Aorta (tissue), 5 donors: Measurements from ENCODE around the gene PLBD2. TPM values are rescaled to one million over a fixed set of nuclear protein-coding genes. Genes with fewer than 3 reads are reported as not detected.

Experiments
- ATAC-seq: fragments of 200-7000 bp; cut with Tn5 transposase; one replicate; pipeline ENCODE4 v1.9.1; 2022; ENCODE audit warnings: moderate library complexity; ENCODE audit not compliant: low FRiP score
- DNase-seq, 2 donors: peaks; one replicate each; pipeline ENCODE4 v3.0.0-alpha.2; 2020
- H3K27ac ChIP-seq, 2 donors: one replicate each; pipeline ENCODE4 v1.5.1; 2013; ENCODE audit warnings: low read length in 2 of 2, mild to moderate bottlenecking in 2 of 2, moderate library complexity in 2 of 2, control low read depth in 1 of 2, inconsistent platforms in 1 of 2, low read depth in 1 of 2
- H3K27me3 ChIP-seq, 2 donors: one replicate each; pipeline ENCODE4 v1.6.1; 2013; ENCODE audit warnings: control low read depth in 1 of 2, low read length in 1 of 2, mild to moderate bottlenecking in 1 of 2, moderate library complexity in 1 of 2; ENCODE audit not compliant: insufficient read depth in 2 of 2, control insufficient read depth in 1 of 2
- H3K36me3 ChIP-seq, 2 donors: one replicate each; pipeline ENCODE4 v1.6.1; 2013; ENCODE audit warnings: control low read depth in 1 of 2, low read length in 1 of 2, mild to moderate bottlenecking in 1 of 2; ENCODE audit not compliant: insufficient read depth in 2 of 2, control insufficient read depth in 1 of 2
- H3K4me1 ChIP-seq, 2 donors: one replicate each; pipeline ENCODE4 v1.6.1; 2013; ENCODE audit warnings: low read length in 2 of 2, control low read depth in 1 of 2, mild to moderate bottlenecking in 1 of 2, moderate library complexity in 1 of 2; ENCODE audit not compliant: insufficient read depth in 2 of 2, control insufficient read depth in 1 of 2
- H3K4me3 ChIP-seq, 2 donors: one replicate each; pipeline ENCODE4 v1.5.1; 2013; ENCODE audit warnings: low read length in 2 of 2, control low read depth in 1 of 2, mild to moderate bottlenecking in 1 of 2
- H3K9me3 ChIP-seq: one replicate; pipeline ENCODE4 v1.6.1; 2013; ENCODE audit warnings: mild to moderate bottlenecking, low read length; ENCODE audit not compliant: control insufficient read depth
- WGBS, 2 donors: extraction: QIAGEN DNeasy Blood & Tissue Kit; methylation state at CpG; one replicate each; pipeline ENCODE4 v1.1.7; 2013; 5-methylcytosine and 5-hydroxymethylcytosine counted together
- intact Hi-C, 2 donors: fragments of 100-400 bp; cut with DNase I; formaldehyde crosslinking; loops; one replicate each; pipeline versions ENCODE4 v1.14.2 to v1.15.0; 2022
- long read RNA-seq, 2 donors: library from polyadenylated mRNA; unstranded; transcript quantifications; one replicate each; pipeline ENCODE4 v2.0.0, GENCODE V29; 2020 to 2021
- polyA plus RNA-seq, 2 donors: library from polyadenylated mRNA; stranded (reverse); fragments of 200-250 nt; gene quantifications; one replicate each; pipeline ENCODE4 v1.2.3, GENCODE V29; 2013
- total RNA-seq, 2 donors: library from RNA; stranded (reverse); fragmentation: NEBNext Ultra II Directional; extraction: Animal tissue kit (Norgen Biotek cat#: 25700); gene quantifications; one replicate each; pipeline ENCODE4 v1.2.1, GENCODE V29; 2021
- donor health status: healthy with polysubstance abuse.
- donor health status: Bipolar disorder and iron deficiency.
- donor health status: DM: no; HTN: no; CAD: no.
- donor health status: DM: no; HTN: no; CAD: no.
- donor health status: DM: yes; HTN: yes; CAD: no.

Gene PLBD2, protein sequence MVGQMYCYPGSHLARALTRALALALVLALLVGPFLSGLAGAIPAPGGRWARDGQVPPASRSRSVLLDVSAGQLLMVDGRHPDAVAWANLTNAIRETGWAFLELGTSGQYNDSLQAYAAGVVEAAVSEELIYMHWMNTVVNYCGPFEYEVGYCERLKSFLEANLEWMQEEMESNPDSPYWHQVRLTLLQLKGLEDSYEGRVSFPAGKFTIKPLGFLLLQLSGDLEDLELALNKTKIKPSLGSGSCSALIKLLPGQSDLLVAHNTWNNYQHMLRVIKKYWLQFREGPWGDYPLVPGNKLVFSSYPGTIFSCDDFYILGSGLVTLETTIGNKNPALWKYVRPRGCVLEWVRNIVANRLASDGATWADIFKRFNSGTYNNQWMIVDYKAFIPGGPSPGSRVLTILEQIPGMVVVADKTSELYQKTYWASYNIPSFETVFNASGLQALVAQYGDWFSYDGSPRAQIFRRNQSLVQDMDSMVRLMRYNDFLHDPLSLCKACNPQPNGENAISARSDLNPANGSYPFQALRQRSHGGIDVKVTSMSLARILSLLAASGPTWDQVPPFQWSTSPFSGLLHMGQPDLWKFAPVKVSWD
- 10 to 100 TPM; 60.6 to 76.1 TPM for total RNA-seq
- polyA plus RNA-seq: 10 to 100 TPM; 11.6 to 31.7 TPM
- long read RNA-seq, donor 1, full-length matches to known transcripts: 28 of 40 reads
- long read RNA-seq, donor 1, partial matches to known transcripts: 6 of 40 reads
- long read RNA-seq, donor 1, other reads (novel, unspliced or antisense): 6 of 40 reads
- long read RNA-seq, donor 2, full-length matches to known transcripts: 9 of 19 reads
- long read RNA-seq, donor 2, partial matches to known transcripts: 1 of 19 reads
- long read RNA-seq, donor 2, other reads (novel, unspliced or antisense): 9 of 19 reads

DNA sequence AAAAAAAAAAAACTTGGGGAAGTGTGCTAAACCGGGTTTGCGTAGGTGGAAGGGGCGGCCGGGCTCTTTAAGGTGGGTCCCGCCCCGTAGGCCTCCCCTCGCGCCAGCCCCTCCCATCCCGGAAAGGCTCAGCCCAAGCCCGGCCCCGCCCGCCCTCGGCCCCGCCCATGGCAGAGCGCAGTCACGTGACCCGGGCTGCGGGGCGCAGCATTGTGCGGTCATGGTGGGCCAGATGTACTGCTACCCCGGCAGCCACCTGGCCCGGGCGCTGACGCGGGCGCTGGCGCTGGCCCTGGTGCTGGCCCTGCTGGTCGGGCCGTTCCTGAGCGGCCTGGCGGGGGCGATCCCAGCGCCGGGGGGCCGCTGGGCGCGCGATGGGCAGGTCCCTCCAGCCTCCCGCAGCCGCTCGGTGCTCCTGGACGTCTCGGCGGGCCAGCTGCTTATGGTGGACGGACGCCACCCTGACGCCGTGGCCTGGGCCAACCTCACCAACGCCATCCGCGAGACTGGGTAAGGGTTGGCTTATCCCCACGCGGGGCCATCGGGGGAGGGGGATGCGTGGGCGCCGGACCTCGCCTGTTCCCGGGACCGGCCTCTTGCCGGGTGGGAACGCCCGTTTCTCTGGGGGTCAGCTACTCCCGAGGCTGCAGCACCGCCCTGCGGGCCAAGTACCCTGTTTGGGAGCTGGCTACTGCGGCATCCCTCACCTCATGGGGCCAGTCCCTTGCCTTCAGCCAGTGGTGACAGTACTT lies at the start of gene PLBD2:
TSS of gene PLBD2 (plus strand) at position 207 of the 752 bp plus-strand sequence. CDS start at position 221, 14 bp downstream.
- intact Hi-C loops: loop anchor here (2.0 to 5.0 kb wide), 2 partner anchors 24 to 161 kb away; partner anchors contain the start of gene SLC8B1 (in 1 of the 2)
- H3K27ac ChIP-seq: peak within 1 kb of the TSS; percentile 3 to 75
- peak; percentile 97 for ATAC-seq
- no peaks in the 10 kb centered on the region for H3K4me1 ChIP-seq
- 0% methylated on average over 58 to 67 of the region's 67 CpGs for WGBS, 2 donors
- no peaks in the 10 kb centered on the region for H3K36me3 ChIP-seq
- H3K9me3 ChIP-seq: no peaks in the 10 kb centered on the region
- peak within 1 kb of the TSS; percentile 28 to 90 for H3K4me3 ChIP-seq
- no peaks in the 10 kb centered on the region for H3K27me3 ChIP-seq
- DNase-seq: peak; percentile 97 to 98

- 95 to 99% methylated on average over 1 of the region's 1 CpG for WGBS, 2 donors
- Histone ChIP-seq H3K27me3 (no peaks in the 10 kb centered on the region), H3K36me3 (peaks cover 0 to 13% of the 10 kb centered on the region in 2 donors), H3K4me1 (no peaks in the 10 kb centered on the region), H3K4me3 (no peak overlapping the region), H3K27ac (no peak overlapping the region), H3K9me3 (no peaks in the 10 kb centered on the region)
- intact Hi-C loops: loop anchor here (5.0 to 10.0 kb wide), 2 partner anchors 112 to 114 kb away; partner anchors contain the start of gene SDSL (in 2 of the 2)
- DNase-seq (no peak), ATAC-seq (no peak)
Observed at GRCh38 chr12:113310489-113310888, 47.9 kb upstream of the PLBD2 start.

DNA sequence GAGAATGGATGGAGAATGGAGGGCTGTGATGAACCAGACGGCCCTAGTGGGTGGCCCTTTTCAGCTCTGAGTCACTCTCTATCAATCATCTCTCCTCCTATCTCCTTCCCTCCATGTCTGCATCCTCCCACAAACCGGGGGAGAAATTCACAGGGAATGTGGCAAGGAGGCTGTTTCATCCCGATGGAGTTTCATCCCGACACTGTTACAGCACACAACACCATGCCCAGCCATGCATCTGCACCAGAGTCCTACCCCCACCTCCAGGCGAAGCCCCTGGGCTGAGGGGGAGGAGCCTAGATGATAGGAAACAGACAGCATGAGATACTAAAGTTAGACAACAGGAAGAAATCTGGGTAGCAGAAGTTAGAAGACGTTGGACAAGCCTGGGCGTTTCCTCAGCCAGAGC lies 44.3 kb upstream of the PLBD2 start:
- H3K27ac ChIP-seq: no peak overlapping the region
- no peak overlapping the region for H3K4me3 ChIP-seq
- WGBS, 2 donors: 73 to 78% methylated on average over 7 of the region's 7 CpGs

GRCh38 chr12:113315358-113315757 lies 43.0 kb upstream of the PLBD2 start:
- no peak overlapping the region for H3K4me3 ChIP-seq
- H3K36me3 ChIP-seq: peaks cover 0 to 21% of the 10 kb centered on the region in 2 donors
- intact Hi-C loops: loop anchor here in 1 of 2 donors (10.0 kb wide), 1 partner anchor 109 kb away; the partner anchor contains the start of gene SDSL
- H3K27me3 ChIP-seq: no peaks in the 10 kb centered on the region
- ATAC-seq (no peak), DNase-seq (no peak)
- H3K27ac ChIP-seq: no peak overlapping the region
- H3K4me1 ChIP-seq: no peaks in the 10 kb centered on the region
- 81 to 86% methylated on average over 9 of the region's 9 CpGs for WGBS, 2 donors
- no peaks in the 10 kb centered on the region for H3K9me3 ChIP-seq

More for the DNA sequence above, 44.3 kb upstream of the PLBD2 start:
- intact Hi-C loops: loop anchor here (5.0 to 10.0 kb wide), 2 partner anchors 108 to 111 kb away; partner anchors contain the start of gene SDSL (in 2 of the 2)
- H3K4me1 ChIP-seq: no peaks in the 10 kb centered on the region
- H3K36me3 ChIP-seq: peaks cover 0 to 20% of the 10 kb centered on the region in 2 donors
- no peaks in the 10 kb centered on the region for H3K9me3 ChIP-seq
- H3K27me3 ChIP-seq: no peaks in the 10 kb centered on the region
- no peak for ATAC-seq
- no peak for DNase-seq

DNA sequence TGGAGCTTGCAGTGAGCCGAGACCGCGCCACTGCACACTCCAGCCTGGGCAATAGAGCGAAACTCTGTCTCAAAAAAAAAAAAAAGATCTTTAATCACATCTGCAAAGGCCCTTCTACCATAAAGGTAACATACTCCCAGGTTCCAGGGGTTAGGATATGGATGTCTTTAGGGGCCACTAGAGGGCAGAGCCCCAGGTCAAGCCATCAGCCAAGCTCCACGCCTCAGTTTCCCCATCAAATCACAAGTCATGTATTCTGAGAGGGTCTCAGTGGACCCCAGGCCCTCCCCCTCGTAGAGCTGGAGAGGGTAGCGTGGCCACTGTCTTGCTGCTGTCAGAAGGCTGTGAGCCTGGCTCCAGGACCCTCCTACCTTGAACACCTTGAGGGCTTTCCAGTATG lies 42.2 kb upstream of the PLBD2 start:
- no peaks in the 10 kb centered on the region for H3K27me3 ChIP-seq
- H3K4me1 ChIP-seq: no peaks in the 10 kb centered on the region
- no peak overlapping the region for H3K27ac ChIP-seq
- intact Hi-C loops: loop anchor here in 1 of 2 donors (10.0 kb wide), 1 partner anchor 109 kb away; the partner anchor contains the start of gene SDSL
- H3K36me3 ChIP-seq: peaks cover 0 to 23% of the 10 kb centered on the region in 2 donors
- 90 to 96% methylated on average over 7 of the region's 7 CpGs for WGBS, 2 donors
- H3K4me3 ChIP-seq: no peak overlapping the region
- no peaks in the 10 kb centered on the region for H3K9me3 ChIP-seq
- no peak for ATAC-seq
- DNase-seq: no peak

DNA sequence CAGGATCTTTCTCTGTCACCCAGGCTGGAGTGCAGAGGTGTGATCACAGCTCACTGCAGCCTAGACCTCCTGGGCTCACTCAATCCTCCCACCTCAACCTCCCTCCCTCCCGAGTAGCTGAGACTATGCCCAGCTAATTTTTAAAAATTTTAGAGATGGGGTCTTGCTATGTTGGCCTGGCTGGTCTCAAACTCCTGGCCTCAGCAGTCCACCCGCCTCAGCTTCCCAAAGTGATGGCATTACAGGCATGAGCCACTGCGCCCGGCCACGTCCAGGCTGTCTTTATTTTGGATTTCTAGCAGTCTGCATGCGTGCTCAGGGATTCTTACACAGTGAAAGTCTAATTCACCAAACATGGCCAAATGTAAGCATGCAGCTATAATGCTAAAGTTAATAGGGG lies 41.3 kb upstream of the PLBD2 start:
- peaks cover 0 to 23% of the 10 kb centered on the region in 2 donors for H3K36me3 ChIP-seq

DNA sequence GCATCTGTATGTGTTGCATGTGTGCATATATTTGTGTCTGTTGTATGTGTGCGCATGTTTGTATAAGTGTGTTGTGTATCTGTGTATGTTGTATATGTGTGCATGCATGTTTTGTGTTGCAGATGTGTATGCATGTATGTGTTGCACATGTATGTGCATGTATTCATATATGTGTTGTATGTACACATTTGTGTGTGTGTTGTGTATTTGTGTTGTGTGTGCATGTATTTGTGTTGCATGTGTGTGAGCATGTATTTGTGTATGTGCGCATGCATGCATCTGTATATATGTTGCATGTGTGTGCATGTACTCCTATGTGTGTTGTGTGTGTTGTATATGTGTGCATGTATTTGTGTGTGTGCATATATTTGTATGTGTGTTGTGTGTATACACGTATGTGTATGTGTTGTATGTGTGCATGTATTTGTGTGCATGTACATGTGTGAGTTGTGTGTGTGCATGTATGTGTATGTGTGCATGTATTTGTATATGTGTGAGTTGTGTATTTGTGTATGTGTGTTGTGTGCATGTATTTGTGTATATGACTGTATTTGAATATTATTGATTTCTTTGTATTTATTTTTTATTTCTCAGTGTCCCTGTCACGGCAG lies 40.2 kb upstream of the PLBD2 start:
- Histone ChIP-seq H3K9me3 (no peaks in the 10 kb centered on the region), H3K27me3 (no peaks in the 10 kb centered on the region), H3K4me3 (no peak overlapping the region), H3K27ac (no peak overlapping the region), H3K4me1 (no peaks in the 10 kb centered on the region), H3K36me3 (peaks cover 0 to 23% of the 10 kb centered on the region in 2 donors)
- DNase-seq (no peak), ATAC-seq (no peak)
- intact Hi-C loops: loop anchor here in 1 of 2 donors (10.0 kb wide), 1 partner anchor 107 kb away; the partner anchor contains the start of gene SDSL
- whole genome bisulfite sequencing, 2 donors: 93 to 96% methylated on average over 4 of the region's 4 CpGs

More for the DNA sequence above, 41.3 kb upstream of the PLBD2 start:
- Histone ChIP-seq H3K27ac (no peak overlapping the region), H3K4me1 (no peaks in the 10 kb centered on the region), H3K4me3 (no peak overlapping the region), H3K27me3 (no peaks in the 10 kb centered on the region), H3K9me3 (no peaks in the 10 kb centered on the region)
- 87 to 89% methylated on average over 6 of the region's 6 CpGs for WGBS, 2 donors
- intact Hi-C loops: loop anchor here in 1 of 2 donors (10.0 kb wide), 1 partner anchor 108 kb away; the partner anchor contains the start of gene SDSL
- ATAC-seq: no peak
- DNase-seq: no peak
